GM23338 (cell line): ENCODE results near the gene KRTAP9-6. TPM values are rescaled to one million over a fixed set of nuclear protein-coding genes. Genes with fewer than 3 reads are reported as not detected.
"Not testable (repeated sequence)": the region's sequence is repeated elsewhere in the genome, so short reads cannot be mapped to it uniquely, and the experiment has no call there.

Experiments
- ATAC-seq: fragments of 200-7000 bp; cut with Tn5 transposase; 3 replicates; pipeline ENCODE4 v1.9.1; 2020
- DNase-seq: peaks from one replicate; pipeline ENCODE4 v3.0.0-alpha.2; 2015; ENCODE audit warnings: low spot score
- H2AFZ ChIP-seq: fragments of 200-600 bp; sonication (generic); 2 replicates; pipeline ENCODE4 v1.8.0; 2016; ENCODE audit warnings: antibody characterized with exemption, mild to moderate bottlenecking, moderate library complexity
- H3F3A ChIP-seq: fragments of 200-600 bp; sonication (generic); replicated peaks from 2 replicates; pipeline ENCODE4 v1.8.0; 2017; ENCODE audit warnings: antibody characterized with exemption, mixed run types, low read depth
- H3K27ac ChIP-seq: fragments of 200-600 bp; sonication (generic); 2 replicates; pipeline ENCODE4 v1.6.1; 2016; ENCODE audit warnings: low read depth
- H3K27me3 ChIP-seq: fragments of 200-600 bp; sonication (generic); 2 replicates; pipeline ENCODE4 v1.8.0; 2016; ENCODE audit warnings: mild to moderate bottlenecking, mixed run types, moderate library complexity; ENCODE audit not compliant: insufficient read depth
- H3K36me3 ChIP-seq: fragments of 200-600 bp; sonication (generic); 2 replicates; pipeline ENCODE4 v1.8.0; 2016; ENCODE audit warnings: mild to moderate bottlenecking; ENCODE audit not compliant: insufficient read depth
- H3K4me1 ChIP-seq: fragments of 200-600 bp; sonication (generic); 2 replicates; pipeline ENCODE4 v1.8.0; 2016; ENCODE audit warnings: mild to moderate bottlenecking, moderate library complexity; ENCODE audit not compliant: insufficient read depth
- H3K4me2 ChIP-seq: fragments of 200-600 bp; sonication (generic); 2 replicates; pipeline ENCODE4 v1.7.1; 2017; ENCODE audit warnings: mixed run types
- H3K4me3 ChIP-seq: fragments of 200-600 bp; sonication (generic); 2 replicates; pipeline ENCODE4 v1.6.1; 2016; ENCODE audit warnings: mixed run types
- H3K79me2 ChIP-seq: fragments of 200-600 bp; sonication (generic); replicated peaks from 2 replicates; pipeline ENCODE4 v1.8.0; 2017; ENCODE audit warnings: mild to moderate bottlenecking; ENCODE audit not compliant: insufficient read depth
- H3K9me2 ChIP-seq: fragments of 200-600 bp; sonication (generic); 2 replicates; pipeline ENCODE4 v1.8.0; 2017; ENCODE audit not compliant: insufficient read depth
- H4K20me1 ChIP-seq: fragments of 200-600 bp; sonication (generic); replicated peaks from 2 replicates; pipeline ENCODE4 v1.8.0; 2017; ENCODE audit warnings: mild to moderate bottlenecking; ENCODE audit not compliant: insufficient read depth
- H3K27ac Mint-ChIP-seq: 2 replicates; pipeline ENCODE4 v1.8.0; 2020; ENCODE audit warnings: inconsistent platforms, mild to moderate bottlenecking, moderate library complexity, mixed read lengths
- H3K27me3 Mint-ChIP-seq: 3 replicates; pipeline ENCODE4 v1.8.0; 2022; ENCODE audit warnings: low read depth, mild to moderate bottlenecking, moderate library complexity, mixed read lengths, inconsistent platforms; ENCODE audit not compliant: insufficient read depth, poor library complexity
- H3K36me3 Mint-ChIP-seq: 3 replicates; pipeline ENCODE4 v1.8.0; 2021; ENCODE audit warnings: low read depth, mild to moderate bottlenecking, inconsistent platforms, moderate library complexity, mixed read lengths
- H3K4me1 Mint-ChIP-seq: 3 replicates; pipeline ENCODE4 v1.8.0; 2020; ENCODE audit warnings: mild to moderate bottlenecking, inconsistent platforms, mixed read lengths
- H3K4me3 Mint-ChIP-seq: 3 replicates; pipeline ENCODE4 v1.8.0; 2021; ENCODE audit warnings: moderate library complexity, mild to moderate bottlenecking, inconsistent platforms, mixed read lengths
- H3K9me3 Mint-ChIP-seq: 3 replicates; pipeline ENCODE4 v1.8.0; 2020; ENCODE audit warnings: moderate library complexity, mild to moderate bottlenecking, inconsistent platforms, mixed read lengths
- EZH2phosphoT487 ChIP-seq: fragments of 200-600 bp; sonication (generic); IDR thresholded peaks from one replicate; pipeline ENCODE4 v1.8.1; 2018; ENCODE audit warnings: antibody characterized with exemption; ENCODE audit not compliant: unreplicated experiment
- POLR2AphosphoS5 ChIP-seq: IDR thresholded peaks from 2 replicates; pipeline ENCODE4 v1.6.1; 2016; ENCODE audit warnings: antibody characterized with exemption, low read depth
- REST ChIP-seq: IDR thresholded peaks from one replicate; pipeline ENCODE4 v1.6.1; 2018; ENCODE audit warnings: antibody characterized with exemption; ENCODE audit not compliant: unreplicated experiment
- STAT1 ChIP-seq: IDR thresholded peaks from one replicate; pipeline ENCODE4 v1.6.1; 2016; ENCODE audit warnings: antibody characterized with exemption; ENCODE audit not compliant: unreplicated experiment
- ZNF114 ChIP-seq: fragments of 250-450 bp; sonication (Bioruptor Pico); IDR thresholded peaks from 2 replicates; pipeline ENCODE4 v1.5.0; 2020; ENCODE audit warnings: mild to moderate bottlenecking, moderate library complexity
- ZNF331 ChIP-seq: fragments of 250-450 bp; sonication (Bioruptor Pico); IDR thresholded peaks from 2 replicates; pipeline ENCODE4 v1.5.0; 2020; ENCODE audit warnings: low read depth, mild to moderate bottlenecking, moderate library complexity
- ZNF462 ChIP-seq: fragments of 250-450 bp; sonication (Bioruptor Pico); IDR thresholded peaks from 2 replicates; pipeline ENCODE4 v1.5.0; 2020; ENCODE audit warnings: mild to moderate bottlenecking, moderate library complexity
- polyA plus RNA-seq: library from polyadenylated mRNA; unstranded; fragments of >200 nt; fragmentation: Nextera tagmentation; extraction: Ambion mirVana; gene quantifications from 2 replicates; pipeline ENCODE4 v1.2.1, GENCODE V29; 2016
- total RNA-seq: library from RNA; depleted of rRNA; stranded (reverse); fragments of >200 nt; shearing (Covaris generic); gene quantifications from 2 replicates; pipeline ENCODE4 v1.2.3, GENCODE V29; 2014

KRTAP9-6 gene
- total and polyA plus RNA-seq, 2 experiments from 2014 or later: not detected

- no peak for TF ChIP-seq ZNF462 (CRISPR knock-in tag)
These were observed 35.1 kb upstream of the KRTAP9-6 start (continued) for GRCh38 chr17:41230094-41230493.

- Histone ChIP-seq H2AFZ (no peak overlapping the region), H3K4me3 (no peak overlapping the region), H3K27ac (no peak overlapping the region), H3K27me3 (no peaks in the 10 kb centered on the region), H3F3A (no peaks in the 10 kb centered on the region), H4K20me1 (no peaks in the 10 kb centered on the region), H3K4me1 (no peaks in the 10 kb centered on the region), H3K36me3 (no peaks in the 10 kb centered on the region), H3K9me2 (no peaks in the 10 kb centered on the region), H3K4me2 (no peak overlapping the region), H3K79me2 (no peaks in the 10 kb centered on the region)
- no peaks in the 10 kb centered on the region for H3K9me3 Mint-ChIP-seq
- no peak for ATAC-seq
- H3K36me3 Mint-ChIP-seq: no peaks in the 10 kb centered on the region
- TF ChIP-seq ZNF114 (CRISPR knock-in tag) (no peak), ZNF331 (CRISPR knock-in tag) (no peak), POLR2AphosphoS5 (no peak), EZH2phosphoT487 (no peak), REST (no peak), STAT1 (no peak)
- no peak overlapping the region for H3K4me3 Mint-ChIP-seq
- no peaks in the 10 kb centered on the region for H3K27me3 Mint-ChIP-seq
- no peaks in the 10 kb centered on the region for H3K4me1 Mint-ChIP-seq
- no peak for DNase-seq
- H3K27ac Mint-ChIP-seq: no peak overlapping the region
These were observed 33.4 kb upstream of the KRTAP9-6 start for GRCh38 chr17:41231731-41232130.

- not testable (repeated sequence) for H3K4me2 ChIP-seq, H3K27ac ChIP-seq, H3K4me1 ChIP-seq, H3K36me3 ChIP-seq, H3K79me2 ChIP-seq, H4K20me1 ChIP-seq, H3F3A ChIP-seq, ATAC-seq, H3K27me3 ChIP-seq, H3K9me2 ChIP-seq, H3K4me1 Mint-ChIP-seq, H3K4me3 Mint-ChIP-seq, H3K9me3 Mint-ChIP-seq, H3K27ac Mint-ChIP-seq, H3K4me3 ChIP-seq, H2AFZ ChIP-seq, H3K27me3 Mint-ChIP-seq, DNase-seq, H3K36me3 Mint-ChIP-seq
These were observed 32.6 kb upstream of the KRTAP9-6 start, which contains the start of gene KRTAP9-3 for GRCh38 chr17:41232399-41233105. TSS of gene KRTAP9-3 (plus strand) at chr17:41232449. CDS start at chr17:41232502, 53 bp downstream.
